OCI-LY3 (cell line): Measurements from ENCODE around the gene INPP5A.

Experiments used
- CTCF ChIP-seq: fragments of 200-600, 300-600 bp; sonication (generic); IDR thresholded peaks from 2 replicates; pipeline ENCODE4 v1.5.1; 2014; ENCODE audit warnings: antibody characterized with exemption, low read length, low read depth
- EZH2phosphoT487 ChIP-seq: fragments of 200-600 bp; shearing (Covaris generic); IDR thresholded peaks from 2 replicates; pipeline ENCODE4 v1.6.1; 2018; ENCODE audit warnings: antibody characterized with exemption, mixed run types, low read depth

- TF ChIP-seq CTCF (no peak), EZH2phosphoT487 (no peak)
Measured at GRCh38 chr10:132548106-132548823, 10.7 kb downstream of the INPP5A start.
